Measurements from ENCODE around the gene COL23A1.

The COL23A1 gene

DNA sequence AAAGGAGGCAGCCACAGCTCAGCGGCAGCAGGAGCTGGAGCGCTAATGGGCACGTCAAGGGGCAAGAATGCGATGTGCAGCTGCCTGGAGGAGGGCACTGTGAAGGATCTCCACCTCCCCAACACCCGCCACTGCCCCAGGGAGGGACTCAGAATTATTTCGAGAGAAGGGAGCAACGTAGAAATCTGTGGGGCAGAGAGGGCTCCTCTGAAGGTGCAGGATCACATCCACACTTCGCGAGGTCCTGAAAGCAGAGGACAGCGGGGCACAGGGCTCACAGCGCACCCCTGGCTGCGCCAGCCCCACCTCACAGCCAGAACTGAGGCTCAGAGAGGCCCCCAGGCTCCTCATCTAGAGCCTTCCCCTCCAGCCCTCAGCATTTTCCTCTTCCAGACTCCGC, 7.9 kb downstream of the COL23A1 start:
- Histone ChIP-seq H3K4me2 (ENCODE audit: low read length) (no peak overlapping the region), H2AFZ (ENCODE audit: low read depth, low read length) (no peak overlapping the region), H3K27ac (ENCODE audit: low read length) (no peak overlapping the region), H3K36me3 (replicated peaks; ENCODE audit: low read depth, low read length) (no peaks in the 10 kb centered on the region), H3K9me3 (ENCODE audit: insufficient read depth, low read length) (no peaks in the 10 kb centered on the region), H3K4me1 (ENCODE audit: low read length) (no peaks in the 10 kb centered on the region), H3K79me2 (ENCODE audit: low read length) (no peaks in the 10 kb centered on the region), H3K27me3 (ENCODE audit: low read depth, low read length) (no peaks in the 10 kb centered on the region), H4K20me1 (ENCODE audit: insufficient read depth, low read length) (no peaks in the 10 kb centered on the region), H3K9ac (ENCODE audit: low read length) (no peak overlapping the region), H3K4me3 (ENCODE audit: low read length) (no peak overlapping the region)
- TF ChIP-seq, protein P1, sequence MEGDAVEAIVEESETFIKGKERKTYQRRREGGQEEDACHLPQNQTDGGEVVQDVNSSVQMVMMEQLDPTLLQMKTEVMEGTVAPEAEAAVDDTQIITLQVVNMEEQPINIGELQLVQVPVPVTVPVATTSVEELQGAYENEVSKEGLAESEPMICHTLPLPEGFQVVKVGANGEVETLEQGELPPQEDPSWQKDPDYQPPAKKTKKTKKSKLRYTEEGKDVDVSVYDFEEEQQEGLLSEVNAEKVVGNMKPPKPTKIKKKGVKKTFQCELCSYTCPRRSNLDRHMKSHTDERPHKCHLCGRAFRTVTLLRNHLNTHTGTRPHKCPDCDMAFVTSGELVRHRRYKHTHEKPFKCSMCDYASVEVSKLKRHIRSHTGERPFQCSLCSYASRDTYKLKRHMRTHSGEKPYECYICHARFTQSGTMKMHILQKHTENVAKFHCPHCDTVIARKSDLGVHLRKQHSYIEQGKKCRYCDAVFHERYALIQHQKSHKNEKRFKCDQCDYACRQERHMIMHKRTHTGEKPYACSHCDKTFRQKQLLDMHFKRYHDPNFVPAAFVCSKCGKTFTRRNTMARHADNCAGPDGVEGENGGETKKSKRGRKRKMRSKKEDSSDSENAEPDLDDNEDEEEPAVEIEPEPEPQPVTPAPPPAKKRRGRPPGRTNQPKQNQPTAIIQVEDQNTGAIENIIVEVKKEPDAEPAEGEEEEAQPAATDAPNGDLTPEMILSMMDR (IDR thresholded peaks at IDR 0.05; ENCODE audit: low read depth, low read length): no peak
- no peak for TF ChIP-seq EZH2phosphoT487 (IDR thresholded peaks at IDR 0.05; ENCODE audit: low read depth)

DNA sequence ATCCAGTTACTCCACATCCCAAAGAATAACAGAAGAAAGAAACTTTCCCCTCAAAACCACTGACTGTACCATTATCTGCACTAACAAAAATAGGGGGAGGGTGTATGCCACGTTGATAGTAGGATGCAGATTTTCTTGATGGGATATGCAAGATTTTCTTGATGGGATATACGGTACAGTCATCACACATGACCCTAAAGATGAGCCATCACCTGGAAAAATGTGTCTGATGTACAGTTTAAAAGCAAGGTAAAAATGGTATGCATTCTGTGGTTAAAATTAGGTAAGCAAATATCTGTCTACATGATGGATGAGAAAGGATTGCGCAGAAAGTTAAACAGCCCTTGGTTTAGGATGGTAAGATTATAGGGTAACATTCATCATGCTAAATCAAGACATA, 8.6 kb downstream of the COL23A1 start:
- Histone ChIP-seq H4K20me1 (ENCODE audit: insufficient read depth, low read length) (no peaks in the 10 kb centered on the region), H3K9ac (ENCODE audit: low read length) (no peak overlapping the region), H3K27me3 (ENCODE audit: low read depth, low read length) (no peaks in the 10 kb centered on the region), H2AFZ (ENCODE audit: low read depth, low read length) (no peak overlapping the region), H3K4me2 (ENCODE audit: low read length) (no peak overlapping the region), H3K4me1 (ENCODE audit: low read length) (no peaks in the 10 kb centered on the region), H3K9me3 (ENCODE audit: insufficient read depth, low read length) (no peaks in the 10 kb centered on the region), H3K27ac (ENCODE audit: low read length) (no peak overlapping the region), H3K36me3 (replicated peaks; ENCODE audit: low read depth, low read length) (no peaks in the 10 kb centered on the region), H3K4me3 (ENCODE audit: low read length) (no peak overlapping the region), H3K79me2 (ENCODE audit: low read length) (no peaks in the 10 kb centered on the region)
- TF ChIP-seq EZH2phosphoT487 (IDR thresholded peaks at IDR 0.05; ENCODE audit: low read depth): no peak
- TF ChIP-seq, protein P1 (IDR thresholded peaks at IDR 0.05; ENCODE audit: low read depth, low read length): no peak

DNA sequence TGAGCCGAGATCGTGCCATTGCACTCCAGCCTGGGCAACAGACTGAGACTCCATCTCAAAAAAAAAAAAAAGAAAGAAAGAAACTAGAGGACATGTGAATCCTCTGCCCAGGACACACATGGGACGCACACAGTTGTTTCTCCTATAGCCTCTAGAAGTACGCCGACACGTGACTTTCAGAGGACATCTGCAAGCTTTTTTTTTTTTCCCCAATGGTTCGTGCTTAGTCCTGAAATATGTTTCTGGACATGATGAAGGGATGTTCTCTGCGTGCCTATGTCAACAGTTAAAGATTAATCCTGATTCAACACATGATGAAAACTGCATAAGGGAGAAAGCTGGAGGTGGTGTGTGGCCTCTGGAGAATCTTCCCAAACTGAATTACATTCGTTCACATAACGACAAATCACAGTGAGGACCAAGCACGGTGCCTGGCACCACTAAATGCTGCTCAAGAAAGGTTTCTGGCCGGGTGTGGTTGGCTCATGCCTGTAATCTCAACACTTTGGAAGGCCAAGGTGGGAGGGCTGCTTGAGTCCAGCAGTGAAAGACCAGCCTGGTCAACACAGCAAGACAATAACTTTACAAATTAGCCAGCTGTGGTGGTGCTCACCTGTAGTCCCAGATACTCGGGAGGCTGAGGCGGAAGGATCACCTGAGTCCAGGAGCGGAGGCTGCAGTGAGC, 9.8 kb downstream of the COL23A1 start:
- H3K79me2 ChIP-seq (ENCODE audit: low read length): no peaks in the 10 kb centered on the region
- no peaks in the 10 kb centered on the region for H4K20me1 ChIP-seq (ENCODE audit: insufficient read depth, low read length)
- TF ChIP-seq, protein P1 (IDR thresholded peaks at IDR 0.05; ENCODE audit: low read depth, low read length): no peak
- no peak for TF ChIP-seq EZH2phosphoT487 (IDR thresholded peaks at IDR 0.05; ENCODE audit: low read depth)
- no peaks in the 10 kb centered on the region for H3K9me3 ChIP-seq (ENCODE audit: insufficient read depth, low read length)
- H3K27ac ChIP-seq (ENCODE audit: low read length): no peak overlapping the region
- H3K4me1 ChIP-seq (ENCODE audit: low read length): no peaks in the 10 kb centered on the region
- H3K4me2 ChIP-seq (ENCODE audit: low read length): no peak overlapping the region
- H3K36me3 ChIP-seq (replicated peaks; ENCODE audit: low read depth, low read length): no peaks in the 10 kb centered on the region
- no peak overlapping the region for H3K4me3 ChIP-seq (ENCODE audit: low read length)
- no peak overlapping the region for H3K9ac ChIP-seq (ENCODE audit: low read length)
- no peak overlapping the region for H2AFZ ChIP-seq (ENCODE audit: low read depth, low read length)
- H3K27me3 ChIP-seq (ENCODE audit: low read depth, low read length): no peaks in the 10 kb centered on the region

DNA sequence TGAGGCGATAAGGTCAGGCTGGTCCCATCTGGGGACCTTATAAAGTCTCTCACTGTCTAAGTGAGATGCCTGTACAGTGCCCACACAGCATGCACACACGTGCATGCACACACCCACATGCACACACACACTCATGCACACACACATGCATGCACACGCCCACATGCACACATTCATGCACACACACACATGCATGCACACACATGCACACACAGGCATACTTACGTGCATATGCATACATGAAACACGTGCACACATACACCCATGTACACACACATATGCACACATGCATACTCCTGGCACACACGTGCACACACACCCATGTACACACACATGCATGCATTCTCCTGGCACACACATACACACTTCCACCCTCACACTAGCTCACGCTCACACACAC, 12.2 kb downstream of the COL23A1 start:
- no peaks in the 10 kb centered on the region for H3K79me2 ChIP-seq (ENCODE audit: low read length)
- H3K9me3 ChIP-seq (ENCODE audit: insufficient read depth, low read length): no peaks in the 10 kb centered on the region
- H2AFZ ChIP-seq (ENCODE audit: low read depth, low read length): no peak overlapping the region
- H3K4me2 ChIP-seq (ENCODE audit: low read length): no peak overlapping the region
- H3K36me3 ChIP-seq (replicated peaks; ENCODE audit: low read depth, low read length): no peaks in the 10 kb centered on the region
- no peaks in the 10 kb centered on the region for H3K4me1 ChIP-seq (ENCODE audit: low read length)
- no peak overlapping the region for H3K27ac ChIP-seq (ENCODE audit: low read length)
- no peak overlapping the region for H3K9ac ChIP-seq (ENCODE audit: low read length)
- H4K20me1 ChIP-seq (ENCODE audit: insufficient read depth, low read length): no peaks in the 10 kb centered on the region
- no peak for TF ChIP-seq EZH2phosphoT487 (IDR thresholded peaks at IDR 0.05; ENCODE audit: low read depth)
- TF ChIP-seq, protein P1 (IDR thresholded peaks at IDR 0.05; ENCODE audit: low read depth, low read length): no peak
- H3K4me3 ChIP-seq (ENCODE audit: low read length): no peak overlapping the region
- no peaks in the 10 kb centered on the region for H3K27me3 ChIP-seq (ENCODE audit: low read depth, low read length)

Measured in OCI-LY3 (cell line).